GM12864 (cell line): ENCODE measurements around the gene FKBP1A.

ENCODE experiments used
- DNase-seq: peaks from one replicate; pipeline ENCODE4 v3.0.0-alpha.2; 2011; ENCODE audit warnings: low read depth
- H3K4me3 ChIP-seq: 2 replicates; pipeline ENCODE4 v1.5.1; 2011; ENCODE audit warnings: mild to moderate bottlenecking, low read depth, low read length, control low read depth
- CTCF ChIP-seq: IDR thresholded peaks from 2 replicates; pipeline ENCODE4 v1.5.1; 2011; ENCODE audit warnings: low read depth, mild to moderate bottlenecking, moderate library complexity, low read length, control low read depth, inconsistent platforms; ENCODE audit errors: missing control alignments

FKBP1A gene

GRCh38 chr20:1330075-1330830, 62.6 kb downstream of the FKBP1A start:
- no peak for TF ChIP-seq CTCF
- H3K4me3 ChIP-seq: no peak overlapping the region
- DNase-seq: no peak

DNA sequence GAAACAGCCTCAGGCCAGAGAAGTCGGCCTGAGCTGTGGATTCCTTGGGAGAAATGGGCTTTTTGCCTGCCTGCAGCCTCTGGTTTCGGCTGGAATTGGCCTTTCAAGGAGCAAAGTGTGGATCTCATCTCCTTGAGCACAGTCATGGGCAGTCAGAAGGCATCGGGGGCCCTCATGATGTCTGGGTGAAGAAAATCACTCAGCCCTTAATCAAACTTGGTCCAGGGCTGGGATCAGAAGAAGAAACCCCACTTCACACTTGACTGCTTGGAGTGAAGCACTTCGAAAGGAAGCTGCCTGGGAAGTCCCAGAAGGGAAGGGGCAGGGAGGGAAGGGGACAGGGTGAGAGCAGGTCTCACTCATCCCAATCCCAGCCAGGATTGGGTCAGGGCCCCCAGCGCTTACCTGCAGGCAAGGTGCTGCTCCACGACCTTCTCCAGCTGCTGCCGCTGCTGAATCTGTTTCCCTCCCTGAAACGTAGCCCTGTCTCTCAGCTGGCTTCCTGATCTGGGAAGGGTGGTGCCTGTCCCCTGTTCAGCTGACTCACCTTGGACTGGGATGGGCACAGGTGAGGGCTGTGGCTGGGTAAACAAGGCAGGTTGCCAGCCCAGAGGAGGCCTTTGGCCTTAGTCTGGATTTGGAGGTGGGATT, 64.0 kb downstream of the FKBP1A start, which contains the start of gene SDCBP2:
SDCBP2 (minus strand) TSS at position 460 of the 651 bp plus-strand sequence. CDS start 8,723 bp downstream, outside the sequence.
- no peak for TF ChIP-seq CTCF
- no peak within 1 kb of the TSS for H3K4me3 ChIP-seq
- no peak for DNase-seq

DNA sequence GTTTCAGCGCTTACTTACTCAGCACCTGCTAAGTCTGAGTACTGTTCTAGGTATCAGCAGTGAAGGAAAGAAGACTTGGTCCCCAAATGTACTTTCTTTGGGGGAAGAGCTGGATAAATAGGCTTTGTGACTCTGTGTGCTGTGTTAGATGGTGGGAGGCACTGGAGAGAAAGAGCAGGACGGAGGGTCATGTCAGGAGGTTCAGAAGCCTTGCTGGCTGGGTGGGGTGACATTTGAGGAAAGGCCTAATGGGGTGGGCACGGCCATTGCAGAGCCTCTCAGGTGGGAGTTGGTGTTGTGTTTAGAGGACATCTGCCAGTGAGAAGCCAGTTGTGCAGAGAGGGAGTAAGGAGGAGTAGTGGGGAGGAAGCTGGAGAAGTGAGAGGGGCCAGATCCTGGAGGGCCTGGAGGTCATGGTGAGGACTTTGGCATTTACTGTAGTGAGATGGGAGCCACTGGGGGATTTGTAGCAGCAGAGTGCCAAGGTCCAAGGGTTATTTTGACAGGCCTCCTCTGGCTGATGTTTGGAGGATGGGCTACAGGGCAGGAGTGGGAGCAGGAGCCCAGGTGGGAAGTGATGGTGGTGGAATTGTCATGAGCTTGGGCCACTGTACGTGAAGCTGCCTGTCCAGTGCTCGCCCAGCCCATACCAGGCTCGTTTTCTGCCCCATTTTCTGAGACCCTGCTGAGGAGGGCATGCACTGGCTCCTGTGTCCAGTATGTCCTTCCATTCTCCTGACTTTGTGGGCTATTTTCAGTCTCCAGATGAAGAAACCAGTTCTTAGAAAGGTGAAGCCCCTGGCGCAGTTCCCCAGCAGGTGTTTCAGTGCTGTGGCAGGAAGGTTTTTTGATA, 64.8 kb downstream of the FKBP1A start:
- H3K4me3 ChIP-seq: no peak overlapping the region
- TF ChIP-seq CTCF: no peak
- no peak for DNase-seq

GRCh38 chr20:1327241-1327653, 65.6 kb downstream of the FKBP1A start:
- no peak for DNase-seq
- H3K4me3 ChIP-seq: no peak overlapping the region
- no peak for TF ChIP-seq CTCF

GRCh38 chr20:1326031-1326930, 66.6 kb downstream of the FKBP1A start:
- TF ChIP-seq CTCF: no peak
- no peak for DNase-seq
- H3K4me3 ChIP-seq: peak overlapping the region; percentile 62
